Activated T-helper 2 cell treated with anti-CD3 and anti-CD28 coated beads, Interferon-gamma antibody, Interleukin-2, Interleukin-4, amounts not matched to agents 10 μg/mL and 5 μg/mL and 100 μg/mL, durations not matched to agents 14 hours and 24 hours and 36 hours (primary cell): ENCODE data around the gene ZFHX2. TPM values are rescaled to one million over a fixed set of nuclear protein-coding genes. Genes with fewer than 3 reads are reported as not detected.

Experiments
- DNase-seq: peaks from one replicate; pipeline ENCODE4 v3.0.0; 2021; ENCODE audit warnings: low spot score
- H3K27ac Mint-ChIP-seq: one replicate; pipeline ENCODE4 v1.8.0; 2021; ENCODE audit warnings: mixed read lengths
- H3K27me3 Mint-ChIP-seq: one replicate; pipeline ENCODE4 v1.8.0; 2021; ENCODE audit warnings: low read depth, mixed read lengths
- H3K36me3 Mint-ChIP-seq: one replicate; pipeline ENCODE4 v1.8.0; 2021; ENCODE audit warnings: low read depth, mixed read lengths
- H3K4me1 Mint-ChIP-seq: one replicate; pipeline ENCODE4 v1.8.0; 2021; ENCODE audit warnings: low read depth, mixed read lengths
- H3K4me3 Mint-ChIP-seq: one replicate; pipeline ENCODE4 v1.8.0; 2021; ENCODE audit warnings: low read depth, mild to moderate bottlenecking, moderate library complexity, mixed read lengths
- H3K9me3 Mint-ChIP-seq: one replicate; pipeline ENCODE4 v1.8.0; 2021; ENCODE audit warnings: mixed read lengths
- intact Hi-C: fragments of 100-400 bp; cut with micrococcal nuclease; formaldehyde crosslinking; loops from one replicate; pipeline ENCODE4 v1.15.1; 2023
- total RNA-seq: library from RNA; stranded (reverse); gene quantifications from 2 replicates; pipeline ENCODE4 v1.2.3, GENCODE V29; 2022

Gene ZFHX2
- total RNA-seq, 1 donor from 2014 or later = 2.5 TPM

DNA sequence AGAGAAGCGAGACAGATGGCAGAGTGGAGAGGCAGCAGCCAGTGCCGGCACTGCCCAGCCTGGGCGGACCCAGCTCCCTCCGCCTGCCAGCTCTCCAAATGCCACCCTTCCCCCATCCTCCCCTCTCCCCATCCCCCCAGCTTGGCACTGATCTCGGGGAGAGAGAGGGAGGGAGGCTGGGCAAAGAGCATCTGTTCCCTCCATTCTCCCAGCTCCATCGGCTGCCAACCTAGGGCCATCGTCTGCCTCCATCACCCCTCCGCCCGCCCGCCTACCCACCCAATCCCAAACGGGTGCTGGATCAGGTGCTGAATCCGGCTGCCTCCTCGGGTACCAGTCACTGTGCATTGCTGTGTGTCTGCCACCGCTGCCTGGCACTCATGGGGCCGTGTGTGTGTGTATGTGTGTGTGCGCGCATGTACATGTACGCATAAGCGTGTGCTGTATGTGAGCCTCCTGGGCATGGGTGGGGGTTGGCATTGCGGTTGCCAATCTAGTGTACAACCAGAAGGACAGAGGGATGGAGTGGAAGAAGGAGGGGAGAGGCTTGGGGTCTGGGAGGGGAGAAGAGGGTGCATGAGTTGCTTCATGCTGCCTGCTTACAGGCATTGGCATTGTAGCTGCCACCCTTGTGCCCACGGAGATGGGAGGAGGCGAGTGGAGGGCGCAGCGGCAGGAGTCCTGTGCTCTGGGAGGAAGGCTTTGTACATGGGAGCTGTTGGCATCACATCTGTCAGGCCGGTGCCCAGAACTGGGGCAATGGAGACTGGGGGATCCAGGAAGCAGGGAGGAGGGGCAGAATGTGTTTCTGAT, 38.4 kb downstream of the ZFHX2 start:
- H3K27me3 Mint-ChIP-seq = no peaks in the 10 kb centered on the region
- no peaks in the 10 kb centered on the region for H3K36me3 Mint-ChIP-seq
- no peak overlapping the region for H3K27ac Mint-ChIP-seq
- peaks cover 2% of the 10 kb centered on the region for H3K4me1 Mint-ChIP-seq
- no peaks in the 10 kb centered on the region for H3K9me3 Mint-ChIP-seq
- H3K4me3 Mint-ChIP-seq = no peak overlapping the region
- DNase-seq = no peak
- intact Hi-C loops = no loop called here

GRCh38 chr14:23512156-23512555, 39.4 kb downstream of the ZFHX2 start:
- Mint-ChIP-seq H3K4me1 (peaks cover 2% of the 10 kb centered on the region), H3K4me3 (peak overlapping the region; percentile 27), H3K27ac (no peak overlapping the region), H3K36me3 (no peaks in the 10 kb centered on the region), H3K27me3 (no peaks in the 10 kb centered on the region), H3K9me3 (no peaks in the 10 kb centered on the region)
- no peak for DNase-seq
- intact Hi-C loops = no loop called here

DNA sequence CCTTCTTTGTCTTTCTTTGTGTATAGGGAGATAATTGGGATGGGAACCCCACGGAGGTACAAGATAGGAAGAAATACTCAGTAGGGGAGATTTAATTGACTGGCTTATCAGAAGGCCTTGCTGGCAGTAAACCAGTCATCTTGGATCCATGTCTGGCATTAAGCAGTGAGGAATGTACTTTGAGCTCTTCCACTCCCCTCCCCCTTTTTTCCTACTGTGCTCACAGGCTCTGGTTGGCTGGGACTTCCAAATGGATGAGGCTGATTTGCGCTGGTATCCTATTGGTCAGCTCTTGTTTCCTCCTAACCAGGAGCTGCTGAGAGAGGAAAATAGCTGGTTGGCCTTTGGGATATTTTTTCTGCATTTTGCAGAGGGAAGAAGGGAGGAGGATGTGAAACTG, 57.3 kb downstream of the ZFHX2 start:
- intact Hi-C loops = no loop called here
- Mint-ChIP-seq H3K9me3 (no peaks in the 10 kb centered on the region), H3K27ac (no peak overlapping the region), H3K4me3 (no peak overlapping the region), H3K27me3 (no peaks in the 10 kb centered on the region), H3K4me1 (no peaks in the 10 kb centered on the region), H3K36me3 (no peaks in the 10 kb centered on the region)
- DNase-seq = no peak

DNA sequence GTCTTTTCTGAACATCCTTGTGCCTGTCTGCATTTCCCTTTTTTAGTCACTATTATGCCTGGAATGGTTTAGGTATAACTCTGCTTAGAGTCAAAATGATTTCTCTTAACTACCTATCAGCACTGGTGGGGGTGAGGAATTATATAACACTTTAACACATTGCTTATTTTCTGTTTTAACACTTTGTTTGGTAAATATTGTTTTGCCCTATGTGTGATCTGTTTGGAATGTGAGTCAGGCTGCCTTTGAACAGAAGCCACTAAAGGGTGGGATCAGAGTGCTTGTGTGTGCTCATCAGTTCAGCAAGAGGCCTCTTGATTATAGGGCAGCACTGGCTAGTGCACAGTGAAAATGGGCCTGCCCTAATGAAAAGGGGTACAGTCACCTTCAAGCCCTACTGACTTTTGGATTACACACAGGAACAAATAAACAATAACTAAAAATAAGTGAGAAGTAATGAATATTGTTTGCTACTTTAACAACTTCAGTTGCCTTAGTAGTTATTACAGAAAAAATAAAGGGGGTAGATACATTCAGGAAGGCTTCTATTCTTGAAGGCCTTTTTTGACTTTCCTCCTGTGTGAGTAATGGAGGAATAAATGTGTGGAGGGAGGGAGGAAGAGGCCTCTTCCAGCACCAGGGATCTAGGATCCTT, 58.8 kb downstream of the ZFHX2 start:
- intact Hi-C loops = no loop called here
- no peak for DNase-seq
- Mint-ChIP-seq H3K9me3 (no peaks in the 10 kb centered on the region), H3K4me3 (no peak overlapping the region), H3K36me3 (no peaks in the 10 kb centered on the region), H3K27me3 (no peaks in the 10 kb centered on the region), H3K4me1 (no peaks in the 10 kb centered on the region), H3K27ac (no peak overlapping the region)

GRCh38 chr14:23487216-23487615, 64.3 kb downstream of the ZFHX2 start:
- H3K36me3 Mint-ChIP-seq = no peaks in the 10 kb centered on the region
- no peaks in the 10 kb centered on the region for H3K27me3 Mint-ChIP-seq
- H3K4me3 Mint-ChIP-seq = no peak overlapping the region
- H3K4me1 Mint-ChIP-seq = no peaks in the 10 kb centered on the region
- intact Hi-C loops = no loop called here
- no peak overlapping the region for H3K27ac Mint-ChIP-seq
- H3K9me3 Mint-ChIP-seq = no peaks in the 10 kb centered on the region
- DNase-seq = no peak

DNA sequence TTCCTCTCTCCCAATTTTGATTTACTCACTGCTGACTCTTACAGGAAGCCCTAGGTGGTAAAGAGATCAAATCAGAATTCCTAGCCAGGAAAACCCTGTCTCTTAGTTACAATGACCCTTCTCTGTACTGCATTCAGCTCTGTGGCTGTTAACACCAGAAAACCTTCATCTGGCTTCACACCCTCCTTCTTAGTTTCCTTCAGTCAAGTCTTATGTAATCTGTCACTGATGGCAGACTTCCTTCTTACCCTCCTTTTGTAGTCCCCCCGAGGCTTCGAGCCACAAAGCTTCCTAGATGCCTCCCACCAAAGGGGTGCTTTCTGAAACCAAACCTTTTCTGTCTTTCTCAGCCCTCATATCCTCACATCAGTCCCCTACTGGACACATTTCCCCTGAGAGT, 65.5 kb downstream of the ZFHX2 start:
- Mint-ChIP-seq H3K27me3 (no peaks in the 10 kb centered on the region), H3K27ac (no peak overlapping the region), H3K9me3 (no peaks in the 10 kb centered on the region), H3K36me3 (peaks cover 3% of the 10 kb centered on the region), H3K4me3 (no peak overlapping the region), H3K4me1 (no peaks in the 10 kb centered on the region)
- intact Hi-C loops = no loop called here
- no peak for DNase-seq

- intact Hi-C loops = no loop called here
- peaks cover 4% of the 10 kb centered on the region for H3K36me3 Mint-ChIP-seq
- H3K4me3 Mint-ChIP-seq = no peak overlapping the region
- DNase-seq = no peak
- H3K4me1 Mint-ChIP-seq = no peaks in the 10 kb centered on the region
- no peak overlapping the region for H3K27ac Mint-ChIP-seq
- no peaks in the 10 kb centered on the region for H3K27me3 Mint-ChIP-seq
- no peaks in the 10 kb centered on the region for H3K9me3 Mint-ChIP-seq
Measured at GRCh38 chr14:23485326-23485725, 66.2 kb downstream of the ZFHX2 start.

GRCh38 chr14:23483236-23483854, 68.2 kb downstream of the ZFHX2 start:
- no peak overlapping the region for H3K27ac Mint-ChIP-seq
- no peaks in the 10 kb centered on the region for H3K27me3 Mint-ChIP-seq
- no peaks in the 10 kb centered on the region for H3K9me3 Mint-ChIP-seq
- H3K4me3 Mint-ChIP-seq = no peak overlapping the region
- H3K4me1 Mint-ChIP-seq = peaks cover 1% of the 10 kb centered on the region
- DNase-seq = no peak
- peaks cover 10% of the 10 kb centered on the region for H3K36me3 Mint-ChIP-seq
- intact Hi-C loops = no loop called here

DNA sequence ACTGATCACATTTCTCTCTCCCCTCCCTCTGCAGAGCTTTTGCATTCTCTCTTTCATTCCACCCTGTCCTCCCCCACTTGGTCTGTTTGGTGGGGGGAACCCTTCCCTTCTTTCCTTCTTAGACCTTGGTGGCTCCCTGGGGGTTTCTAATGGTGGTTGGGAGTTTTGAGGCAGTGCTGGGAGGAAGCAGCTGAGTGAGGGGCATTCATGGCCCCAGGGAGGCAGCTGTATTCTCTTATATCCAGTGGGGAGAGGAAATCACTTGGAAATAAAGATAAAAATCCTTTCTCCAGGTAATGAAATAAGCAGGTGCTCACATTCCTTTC, 68.8 kb downstream of the ZFHX2 start:
- no peak for DNase-seq
- Mint-ChIP-seq H3K9me3 (no peaks in the 10 kb centered on the region), H3K4me3 (no peak overlapping the region), H3K27me3 (no peaks in the 10 kb centered on the region), H3K4me1 (peaks cover 2% of the 10 kb centered on the region), H3K36me3 (peaks cover 16% of the 10 kb centered on the region), H3K27ac (no peak overlapping the region)
- intact Hi-C loops = no loop called here

DNA sequence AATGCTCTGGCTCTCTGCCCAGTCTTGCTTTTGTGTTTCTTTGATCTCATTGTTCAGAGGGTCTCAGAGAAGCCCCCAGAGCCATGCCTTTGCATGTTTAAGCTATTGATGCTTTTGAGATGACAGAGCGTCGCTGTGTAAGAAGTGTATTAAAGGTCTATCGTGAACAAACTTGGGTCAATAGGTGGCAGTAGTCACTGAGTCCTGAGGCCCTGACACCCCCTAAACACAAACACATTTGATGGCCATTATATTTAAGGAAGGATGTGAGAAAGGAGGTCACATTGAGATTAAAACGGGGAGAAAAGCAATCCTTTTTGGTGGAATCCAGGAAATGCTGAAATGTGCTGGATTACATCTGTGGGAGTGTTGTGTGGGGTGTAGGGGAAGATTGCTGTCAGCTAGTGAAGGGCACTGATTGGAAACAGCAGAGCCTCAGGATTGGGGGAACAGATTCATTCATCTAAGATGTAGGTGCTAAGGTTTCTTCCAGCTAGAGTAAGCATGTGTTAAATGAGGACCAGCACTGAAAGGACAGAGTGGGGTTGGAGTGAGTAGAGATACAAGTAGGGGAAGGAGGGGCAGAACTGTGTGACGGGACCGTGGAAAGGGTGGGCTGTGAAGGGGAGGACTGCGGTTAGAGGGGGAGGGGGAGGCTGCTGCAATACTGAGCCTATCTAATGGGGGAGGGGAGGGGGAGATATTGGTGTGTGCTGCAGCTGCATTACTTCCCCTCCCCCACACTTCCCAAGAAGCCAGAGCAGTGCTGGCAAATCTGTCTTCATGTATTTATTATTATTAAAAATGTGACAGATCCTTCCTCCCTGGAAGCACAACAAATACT, 69.4 kb downstream of the ZFHX2 start:
- peaks cover 2% of the 10 kb centered on the region for H3K4me1 Mint-ChIP-seq
- H3K36me3 Mint-ChIP-seq = peaks cover 20% of the 10 kb centered on the region
- no peaks in the 10 kb centered on the region for H3K27me3 Mint-ChIP-seq
- no peak overlapping the region for H3K4me3 Mint-ChIP-seq
- no peaks in the 10 kb centered on the region for H3K9me3 Mint-ChIP-seq
- no peak for DNase-seq
- intact Hi-C loops = no loop called here
- no peak overlapping the region for H3K27ac Mint-ChIP-seq

DNA sequence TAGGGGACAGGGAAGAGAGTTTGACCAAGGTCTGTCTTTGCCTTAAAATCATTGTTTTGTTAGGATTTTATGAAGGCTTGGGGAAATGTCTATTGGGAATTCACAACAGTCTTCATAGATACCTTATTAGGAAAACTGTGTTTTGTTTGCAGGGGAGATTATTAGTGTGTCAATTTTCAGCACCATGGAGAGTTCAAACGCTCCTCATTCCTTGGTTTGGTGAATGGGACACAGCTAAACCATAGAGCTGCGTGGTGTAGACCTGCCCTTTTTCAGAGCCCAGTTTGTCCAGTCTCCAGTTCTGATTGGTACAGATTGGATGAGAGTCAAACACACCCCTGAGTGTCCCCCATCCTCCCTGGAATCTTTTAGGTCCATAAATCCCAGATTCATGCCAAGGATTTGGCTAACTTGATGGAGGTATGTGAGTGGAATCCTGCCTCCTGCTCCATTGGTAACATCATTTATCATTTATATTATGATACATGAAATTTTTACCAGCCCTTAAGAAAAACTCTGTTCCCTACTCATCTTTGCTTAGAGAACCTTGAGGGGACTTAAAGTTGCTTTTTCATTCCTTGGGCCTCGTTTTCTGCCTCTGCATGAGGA, 70.1 kb downstream of the ZFHX2 start:
- intact Hi-C loops = no loop called here
- H3K27ac Mint-ChIP-seq = no peak overlapping the region
- peaks cover 2% of the 10 kb centered on the region for H3K4me1 Mint-ChIP-seq
- DNase-seq = no peak
- no peaks in the 10 kb centered on the region for H3K9me3 Mint-ChIP-seq
- no peak overlapping the region for H3K4me3 Mint-ChIP-seq
- peaks cover 28% of the 10 kb centered on the region for H3K36me3 Mint-ChIP-seq
- no peaks in the 10 kb centered on the region for H3K27me3 Mint-ChIP-seq

GRCh38 chr14:23478109-23478759, 73.3 kb downstream of the ZFHX2 start:
- Mint-ChIP-seq H3K4me3 (no peak overlapping the region), H3K27ac (no peak overlapping the region), H3K27me3 (no peaks in the 10 kb centered on the region), H3K9me3 (no peaks in the 10 kb centered on the region), H3K4me1 (peaks cover 3% of the 10 kb centered on the region), H3K36me3 (peaks cover 54% of the 10 kb centered on the region)
- intact Hi-C loops = loop anchor here (1.0 kb wide), 2 partner anchors 61 to 84 kb away; no protein-coding TSS in a partner anchor
- DNase-seq = peak; percentile 48
